Measurements from ENCODE around the gene PGC.

PGC gene

GRCh38 chr6:41693281-41694240 lies 53.6 kb downstream of the PGC start:
- no peak for DNase-seq

- DNase-seq, result no peak
These were observed 54.5 kb downstream of the PGC start for GRCh38 chr6:41692730-41693129.

GRCh38 chr6:41692080-41692675 lies 55.0 kb downstream of the PGC start:
- no peak for DNase-seq

- no peak for DNase-seq
These were observed 55.6 kb downstream of the PGC start for GRCh38 chr6:41691426-41692079.

- no peak for DNase-seq
These were observed 56.5 kb downstream of the PGC start for GRCh38 chr6:41690541-41691330.

GRCh38 chr6:41689171-41690008 lies 57.8 kb downstream of the PGC start:
- no peak for DNase-seq

- DNase-seq, result no peak
These were observed 58.8 kb downstream of the PGC start for GRCh38 chr6:41688256-41688965.

- DNase-seq, result no peak
These were observed 59.6 kb downstream of the PGC start for GRCh38 chr6:41687501-41688175.
